ENCODE measurements around the gene UBE4B.

GRCh38 chr1:10080523-10080922, 47.8 kb downstream of the UBE4B start:
- TF ChIP-seq, protein P1, sequence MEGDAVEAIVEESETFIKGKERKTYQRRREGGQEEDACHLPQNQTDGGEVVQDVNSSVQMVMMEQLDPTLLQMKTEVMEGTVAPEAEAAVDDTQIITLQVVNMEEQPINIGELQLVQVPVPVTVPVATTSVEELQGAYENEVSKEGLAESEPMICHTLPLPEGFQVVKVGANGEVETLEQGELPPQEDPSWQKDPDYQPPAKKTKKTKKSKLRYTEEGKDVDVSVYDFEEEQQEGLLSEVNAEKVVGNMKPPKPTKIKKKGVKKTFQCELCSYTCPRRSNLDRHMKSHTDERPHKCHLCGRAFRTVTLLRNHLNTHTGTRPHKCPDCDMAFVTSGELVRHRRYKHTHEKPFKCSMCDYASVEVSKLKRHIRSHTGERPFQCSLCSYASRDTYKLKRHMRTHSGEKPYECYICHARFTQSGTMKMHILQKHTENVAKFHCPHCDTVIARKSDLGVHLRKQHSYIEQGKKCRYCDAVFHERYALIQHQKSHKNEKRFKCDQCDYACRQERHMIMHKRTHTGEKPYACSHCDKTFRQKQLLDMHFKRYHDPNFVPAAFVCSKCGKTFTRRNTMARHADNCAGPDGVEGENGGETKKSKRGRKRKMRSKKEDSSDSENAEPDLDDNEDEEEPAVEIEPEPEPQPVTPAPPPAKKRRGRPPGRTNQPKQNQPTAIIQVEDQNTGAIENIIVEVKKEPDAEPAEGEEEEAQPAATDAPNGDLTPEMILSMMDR (IDR thresholded peaks at IDR 0.05; ENCODE audit: low read length): no peak
- no peak for TF ChIP-seq EZH2 (optimal IDR thresholded peaks at IDR 0.05; ENCODE audit: low read depth, low read length)

All from MM.1S (cell line).